ENCODE results near the gene PSTPIP1.

PSTPIP1 gene

GRCh38 chr15:76978522-76979330, 16.2 kb upstream of the PSTPIP1 start:
- no peak for DNase-seq (ENCODE audit: low read depth)

- no peak for DNase-seq (ENCODE audit: low read depth)
Observed at GRCh38 chr15:76979331-76979925, 15.5 kb upstream of the PSTPIP1 start.

GRCh38 chr15:76979996-76980520, 14.9 kb upstream of the PSTPIP1 start:
- DNase-seq (ENCODE audit: low read depth), result no peak

GRCh38 chr15:76982356-76982755, 12.6 kb upstream of the PSTPIP1 start:
- no peak for DNase-seq (ENCODE audit: low read depth)

GRCh38 chr15:76982756-76983155, 12.2 kb upstream of the PSTPIP1 start:
- no peak for DNase-seq (ENCODE audit: low read depth)

- no peak for DNase-seq (ENCODE audit: low read depth)
Observed at GRCh38 chr15:76983590-76984375, 11.1 kb upstream of the PSTPIP1 start.

- no peak for DNase-seq (ENCODE audit: low read depth)
Observed at GRCh38 chr15:76986743-76987142, 8.2 kb upstream of the PSTPIP1 start.

- no peak for DNase-seq (ENCODE audit: low read depth)
Observed at GRCh38 chr15:76987276-76987675, 7.7 kb upstream of the PSTPIP1 start.

- DNase-seq (ENCODE audit: low read depth), result no peak
Observed at GRCh38 chr15:76987896-76988860, 6.7 kb upstream of the PSTPIP1 start.

GRCh38 chr15:76988867-76989780, 5.8 kb upstream of the PSTPIP1 start:
- no peak for DNase-seq (ENCODE audit: low read depth)

GRCh38 chr15:76991048-76991447, 3.9 kb upstream of the PSTPIP1 start:
- no peak for DNase-seq (ENCODE audit: low read depth)

- DNase-seq (ENCODE audit: low read depth), result no peak
Observed at GRCh38 chr15:76991741-76992645, 2.9 kb upstream of the PSTPIP1 start.

- DNase-seq (ENCODE audit: low read depth), result no peak
Observed at GRCh38 chr15:76993114-76993725, 1.7 kb upstream of the PSTPIP1 start.

GRCh38 chr15:76994001-76994400, 925 bp upstream of the PSTPIP1 start:
- no peak for DNase-seq (ENCODE audit: low read depth)

- DNase-seq (ENCODE audit: low read depth), result no peak
Observed at GRCh38 chr15:76994496-76994895, 430 bp upstream of the PSTPIP1 start.

GRCh38 chr15:76996076-76996525, 1.2 kb downstream of the PSTPIP1 start:
- DNase-seq (ENCODE audit: low read depth), result no peak

GRCh38 chr15:76996526-76997401, 1.8 kb downstream of the PSTPIP1 start:
- DNase-seq (ENCODE audit: low read depth), result no peak
